PC-9 (cell line): ENCODE measurements around the gene MUC5AC. TPM values are rescaled to one million over a fixed set of nuclear protein-coding genes. Genes with fewer than 3 reads are reported as not detected.

Source experiments
- BruUV-seq: library from RNA; stranded (reverse); fragments of 400-500 nt; replicated peaks from 2 replicates; lab custom pipeline; 2021; lab: Mats Ljungman, UMichigan
- CTCF ChIA-PET: fragments of 300-600 bp; sonication (Branson Sonifier 250); formaldehyde crosslinking; loops from one replicate; lab custom pipeline; 2022; ENCODE audit warnings: antibody characterized with exemption; lab: Charles Lee
- POLR2A ChIA-PET: fragments of 300-600 bp; sonication (Branson Sonifier 250); formaldehyde crosslinking; loops from one replicate; lab custom pipeline; 2022; ENCODE audit warnings: antibody characterized with exemption; ENCODE audit not compliant: unreplicated experiment; lab: Charles Lee
- DNase-seq, 2 experiments: peaks; one replicate each; pipeline versions ENCODE4 v3.0.0 to v3.0.0-alpha.2; 2015 to 2022; ENCODE audit warnings: mixed read lengths in 1 of 2
- H2AFZ ChIP-seq: fragments of 200-600 bp; sonication (generic); 2 replicates; pipeline ENCODE4 v1.8.1; 2017; ENCODE audit warnings: antibody characterized with exemption
- H3F3A ChIP-seq: fragments of 200-600 bp; sonication (generic); 2 replicates; pipeline ENCODE4 v1.8.1; 2017; ENCODE audit warnings: antibody characterized with exemption, mild to moderate bottlenecking, low read depth; ENCODE audit not compliant: insufficient read depth
- H3K27ac ChIP-seq: fragments of 200-600 bp; sonication (generic); 2 replicates; pipeline ENCODE4 v1.6.1; 2016; ENCODE audit warnings: mixed run types
- H3K27me3 ChIP-seq: fragments of 200-600 bp; sonication (generic); 2 replicates; pipeline ENCODE4 v1.6.1; 2016; ENCODE audit warnings: low read depth, mixed run types; ENCODE audit not compliant: insufficient read depth
- H3K36me3 ChIP-seq: fragments of 200-600 bp; sonication (generic); 2 replicates; pipeline ENCODE4 v1.6.1; 2016; ENCODE audit warnings: low read depth, mixed run types
- H3K4me1 ChIP-seq: fragments of 200-600 bp; sonication (generic); replicated peaks from 2 replicates; pipeline ENCODE4 v1.6.1; 2016; ENCODE audit warnings: mixed run types; ENCODE audit not compliant: insufficient read depth
- H3K4me2 ChIP-seq: fragments of 200-600 bp; sonication (generic); 2 replicates; pipeline ENCODE4 v1.6.1; 2017; ENCODE audit warnings: mixed run types
- H3K4me3 ChIP-seq: fragments of 200-600 bp; sonication (generic); 2 replicates; pipeline ENCODE4 v1.6.1; 2016; ENCODE audit warnings: mixed run types
- H3K79me2 ChIP-seq: fragments of 200-600 bp; sonication (generic); 2 replicates; pipeline ENCODE4 v1.6.1; 2017; ENCODE audit warnings: low read depth, mixed run types
- H3K9me2 ChIP-seq: fragments of 200-600 bp; sonication (generic); 2 replicates; pipeline ENCODE4 v1.8.1; 2017; ENCODE audit warnings: mild to moderate bottlenecking; ENCODE audit not compliant: insufficient read depth
- H3K9me3 ChIP-seq: fragments of 200-600 bp; sonication (generic); 2 replicates; pipeline ENCODE4 v1.8.1; 2016; ENCODE audit warnings: low read depth; ENCODE audit not compliant: insufficient read depth
- H4K20me1 ChIP-seq: fragments of 200-600 bp; sonication (generic); 2 replicates; pipeline ENCODE4 v1.8.1; 2017; ENCODE audit not compliant: insufficient read depth
- EZH2 ChIP-seq: fragments of 200-600 bp; sonication (generic); IDR thresholded peaks from 2 replicates; pipeline ENCODE4 v1.8.0; 2017; ENCODE audit warnings: antibody characterized with exemption, low read depth
- intact Hi-C: fragments of 100-400 bp; cut with micrococcal nuclease; formaldehyde crosslinking; loops from one replicate; pipeline ENCODE4 v1.10.0; 2022; ENCODE audit not compliant: unreplicated experiment
- total RNA-seq: library from RNA; stranded (reverse); gene quantifications from 2 replicates; pipeline ENCODE4 v1.2.3, GENCODE V29; 2021
- TF ChIP-seq, protein P1 (sequence below): fragments of 200-600 bp; sonication (generic); conservative IDR thresholded peaks from 2 replicates; pipeline ENCODE4 v1.6.1; 2017; ENCODE audit warnings: mixed run types, antibody characterized with exemption, mild to moderate bottlenecking, moderate library complexity

MUC5AC gene
- total RNA-seq, 1 experiment from 2014 or later = 0.09 TPM

DNA sequence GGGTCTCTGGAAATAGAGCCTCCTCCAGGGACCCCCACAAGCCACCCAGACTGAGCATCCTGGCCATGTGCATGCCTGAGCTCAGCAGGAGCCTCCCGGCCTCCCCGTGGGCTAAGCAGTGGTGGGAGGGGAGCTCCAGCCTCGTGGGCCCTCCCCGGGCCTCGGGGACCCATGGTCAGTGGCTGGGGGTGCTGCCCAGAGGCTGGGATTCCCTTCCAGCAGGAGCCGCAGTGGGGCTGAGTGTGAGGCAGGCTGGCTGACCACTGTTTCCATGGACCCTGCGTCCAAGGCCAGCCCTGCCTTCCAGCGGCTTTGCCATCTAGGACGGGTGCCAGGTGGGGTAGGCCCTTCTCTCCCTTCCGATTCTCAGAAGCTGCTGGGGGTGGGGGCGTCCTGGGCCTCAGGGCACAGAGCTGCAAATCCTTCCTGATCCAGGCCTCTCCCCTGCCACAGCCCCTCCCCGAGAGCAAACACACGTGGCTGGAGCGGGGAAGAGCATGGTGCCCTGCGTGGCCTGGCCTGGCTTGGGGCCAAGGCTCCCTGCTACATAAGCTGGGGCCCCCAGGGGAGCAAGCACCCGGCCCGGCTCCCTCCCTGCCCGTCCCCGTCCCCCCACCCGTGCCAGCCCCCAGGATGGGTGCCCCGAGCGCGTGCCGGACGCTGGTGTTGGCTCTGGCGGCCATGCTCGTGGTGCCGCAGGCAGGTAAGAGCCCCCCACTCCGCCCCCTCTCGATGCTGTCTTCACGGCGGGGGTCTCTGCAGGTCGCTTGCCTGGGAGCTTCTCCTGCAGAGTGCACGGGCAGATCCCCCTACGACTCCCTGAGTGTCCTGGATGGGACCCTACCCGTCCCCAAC is 65.0 kb downstream of the MUC5AC start, which contains the start of gene MUC5B:
Gene MUC5B, plus strand, starts transcription at position 576 of the 855 bp plus-strand sequence. Its CDS starts 58 bp downstream, at position 634.
- Histone ChIP-seq H3K4me2 (peak within 1 kb of the TSS; percentile 72), H3K4me3 (peak within 1 kb of the TSS; percentile 54), H3K27me3 (no peaks in the 10 kb centered on the region), H3K27ac (no peak within 1 kb of the TSS), H3F3A (no peaks in the 10 kb centered on the region), H4K20me1 (no peaks in the 10 kb centered on the region), H3K9me2 (no peaks in the 10 kb centered on the region), H3K79me2 (0 out of 2 replicates have a peak, but pooled peaks cover 3% of the 10 kb centered on the region), H3K4me1 (peaks cover 37% of the 10 kb centered on the region), H3K9me3 (no peaks in the 10 kb centered on the region), H3K36me3 (no peaks in the 10 kb centered on the region), H2AFZ (no peak within 1 kb of the TSS)
- CTCF ChIA-PET = no interaction called here
- BruUV-seq = no TSS peak
- TF ChIP-seq, protein P1, sequence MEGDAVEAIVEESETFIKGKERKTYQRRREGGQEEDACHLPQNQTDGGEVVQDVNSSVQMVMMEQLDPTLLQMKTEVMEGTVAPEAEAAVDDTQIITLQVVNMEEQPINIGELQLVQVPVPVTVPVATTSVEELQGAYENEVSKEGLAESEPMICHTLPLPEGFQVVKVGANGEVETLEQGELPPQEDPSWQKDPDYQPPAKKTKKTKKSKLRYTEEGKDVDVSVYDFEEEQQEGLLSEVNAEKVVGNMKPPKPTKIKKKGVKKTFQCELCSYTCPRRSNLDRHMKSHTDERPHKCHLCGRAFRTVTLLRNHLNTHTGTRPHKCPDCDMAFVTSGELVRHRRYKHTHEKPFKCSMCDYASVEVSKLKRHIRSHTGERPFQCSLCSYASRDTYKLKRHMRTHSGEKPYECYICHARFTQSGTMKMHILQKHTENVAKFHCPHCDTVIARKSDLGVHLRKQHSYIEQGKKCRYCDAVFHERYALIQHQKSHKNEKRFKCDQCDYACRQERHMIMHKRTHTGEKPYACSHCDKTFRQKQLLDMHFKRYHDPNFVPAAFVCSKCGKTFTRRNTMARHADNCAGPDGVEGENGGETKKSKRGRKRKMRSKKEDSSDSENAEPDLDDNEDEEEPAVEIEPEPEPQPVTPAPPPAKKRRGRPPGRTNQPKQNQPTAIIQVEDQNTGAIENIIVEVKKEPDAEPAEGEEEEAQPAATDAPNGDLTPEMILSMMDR = no peak
- POLR2A ChIA-PET = no interaction called here
- intact Hi-C loops = loop anchor here (5.0 kb wide), 1 partner anchor 70 kb away; no protein-coding TSS in a partner anchor
- peak; percentile 78 to 81 for DNase-seq

DNA sequence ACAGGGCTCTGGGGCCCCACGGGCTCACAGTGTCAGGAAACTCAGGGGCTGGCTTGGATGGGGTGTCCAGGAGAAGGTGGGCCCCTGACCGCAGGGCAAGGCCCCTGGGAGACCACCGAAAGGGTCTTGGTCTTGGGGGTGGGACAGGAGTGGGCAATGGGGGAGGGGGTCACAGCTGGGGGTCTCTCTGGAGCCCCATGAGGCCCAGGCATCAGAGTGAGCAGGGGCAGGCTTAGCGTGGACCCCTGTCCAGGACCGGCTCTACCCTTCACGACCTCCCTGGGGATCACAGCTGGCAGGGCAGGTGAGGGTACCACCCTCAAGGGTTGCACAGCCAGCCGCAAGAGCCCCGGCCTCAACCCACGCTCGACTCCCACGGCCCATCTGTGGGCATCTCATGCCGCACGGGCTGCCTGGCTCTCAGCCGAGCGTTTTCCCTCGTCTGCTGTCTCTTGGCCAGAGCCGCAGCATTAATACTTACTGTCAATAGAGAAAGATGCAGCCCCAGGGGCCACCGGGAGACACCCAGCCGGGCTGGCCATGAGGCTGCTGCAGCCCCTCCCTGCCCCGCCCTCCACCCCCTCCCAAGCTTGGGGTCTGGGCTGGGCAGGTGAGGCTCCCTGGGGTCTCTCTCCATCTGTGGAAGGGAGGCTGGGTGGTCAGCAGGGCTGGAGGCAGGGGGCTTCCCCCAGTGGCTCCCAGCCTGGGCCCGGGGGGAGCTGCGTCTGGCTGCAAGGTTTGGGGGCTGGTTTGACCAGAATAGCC is 65.8 kb downstream of the MUC5AC start:
- Histone ChIP-seq H3K36me3 (no peaks in the 10 kb centered on the region), H3K79me2 (0 out of 2 replicates have a peak, but pooled peaks cover 3% of the 10 kb centered on the region), H2AFZ (no peak overlapping the region), H3F3A (no peaks in the 10 kb centered on the region), H3K27ac (no peak overlapping the region), H3K27me3 (no peaks in the 10 kb centered on the region), H3K9me3 (no peaks in the 10 kb centered on the region), H3K4me1 (peaks cover 37% of the 10 kb centered on the region), H4K20me1 (no peaks in the 10 kb centered on the region), H3K4me2 (peak overlapping the region; percentile 72), H3K4me3 (peak overlapping the region; percentile 54), H3K9me2 (no peaks in the 10 kb centered on the region)
- intact Hi-C loops = loop anchor here (5.0 kb wide), 1 partner anchor 71 kb away; no protein-coding TSS in a partner anchor
- POLR2A ChIA-PET = no interaction called here
- CTCF ChIA-PET = no interaction called here
- no TSS peak for BruUV-seq
- TF ChIP-seq, protein P1 = no peak
- TF ChIP-seq EZH2 = no peak
- DNase-seq = peak in 1 of 2 experiments; percentile 36

DNA sequence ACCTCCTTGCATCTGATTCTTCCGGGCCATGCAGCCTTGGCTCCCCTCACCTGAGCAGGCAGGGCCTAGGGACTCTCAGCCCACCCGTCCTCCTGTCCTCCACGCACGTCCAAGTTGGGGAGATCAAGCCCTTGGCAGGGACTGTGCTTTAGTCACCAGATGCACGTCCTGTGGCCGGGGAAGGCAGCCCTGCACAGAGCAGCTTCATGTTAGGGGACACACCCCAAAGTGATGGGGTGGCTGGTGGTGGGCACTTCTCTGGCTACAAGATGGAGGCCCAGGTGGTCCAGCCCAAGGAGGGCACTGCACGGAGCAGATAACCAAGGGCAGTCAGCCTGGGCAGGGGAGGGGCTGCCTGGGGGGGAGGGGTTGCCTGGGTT is 66.3 kb downstream of the MUC5AC start:
- H3F3A ChIP-seq = no peaks in the 10 kb centered on the region
- no peak overlapping the region for H3K27ac ChIP-seq
- peak in 1 of 2 experiments; percentile 42 for DNase-seq
- H3K4me1 ChIP-seq = peaks cover 32% of the 10 kb centered on the region
- no TSS peak for BruUV-seq
- no peaks in the 10 kb centered on the region for H3K9me2 ChIP-seq
- H4K20me1 ChIP-seq = no peaks in the 10 kb centered on the region
- H3K4me2 ChIP-seq = peak overlapping the region; percentile 72
- ChIA-PET POLR2A (interaction anchor here (0.6 kb wide), 1 partner anchor 20 kb away, joined by 6 read pairs; no protein-coding TSS in a partner anchor), CTCF (interaction anchor here (0.6 kb wide), 1 partner anchor 46 kb away, joined by 3 read pairs; no protein-coding TSS in a partner anchor)
- intact Hi-C loops = loop anchor here (5.0 kb wide), 1 partner anchor 72 kb away; no protein-coding TSS in a partner anchor
- TF ChIP-seq, protein P1 = no peak
- no peak for TF ChIP-seq EZH2
- H3K36me3 ChIP-seq = no peaks in the 10 kb centered on the region
- H2AFZ ChIP-seq = no peak overlapping the region
- no peaks in the 10 kb centered on the region for H3K9me3 ChIP-seq
- 0 out of 2 replicates have a peak, but pooled peaks cover 3% of the 10 kb centered on the region for H3K79me2 ChIP-seq
- no peaks in the 10 kb centered on the region for H3K27me3 ChIP-seq
- H3K4me3 ChIP-seq = peak overlapping the region; percentile 54
